HepG2 (cell line): Measurements from ENCODE around the gene ACOX3.
A peak's percentile ranks its signal among the peaks of the same experiment; 100 is the strongest.

Source experiments
- BRCA1 ChIP-seq: sonication (generic); formaldehyde crosslinking; IDR thresholded peaks from 2 replicates; pipeline ENCODE4 v1.4.0; 2020; ENCODE audit warnings: missing genetic modification reagents
- HNRNPLL ChIP-seq: fragments of 200-400 bp; formaldehyde crosslinking; IDR thresholded peaks from 2 replicates; pipeline ENCODE4 v1.6.1; 2017; ENCODE audit warnings: mild to moderate bottlenecking, low read depth, low read length; ENCODE audit not compliant: poor library complexity, severe bottlenecking
- KAT2B ChIP-seq: fragments of 150-350 bp; IDR thresholded peaks from 2 replicates; pipeline ENCODE4 v1.6.1; 2014; ENCODE audit warnings: low read depth, low read length, borderline replicate concordance
- MAZ ChIP-seq, 2 experiments: sonication (generic) in 1 of 2; formaldehyde crosslinking in 1 of 2; IDR thresholded peaks; 2 replicates each; pipeline versions ENCODE4 v1.5.0 to v1.6.1; 2012 to 2020; ENCODE audit warnings: low read depth in 2 of 2, mild to moderate bottlenecking in 2 of 2, borderline replicate concordance in 1 of 2, improper control_type of control experiment in 1 of 2, low read length in 1 of 2, missing genetic modification reagents in 1 of 2, moderate library complexity in 1 of 2
- NFIC ChIP-seq: IDR thresholded peaks from 2 replicates; pipeline ENCODE4 v1.6.1; 2012; ENCODE audit warnings: mild to moderate bottlenecking, low read length, inconsistent platforms
- POLR2AphosphoS5 ChIP-seq: IDR thresholded peaks from 2 replicates; pipeline ENCODE4 v1.6.1; 2012; ENCODE audit warnings: low read depth, low read length
- RFXAP ChIP-seq: sonication (generic); formaldehyde crosslinking; IDR thresholded peaks from 2 replicates; pipeline ENCODE4 v1.4.0; 2020; ENCODE audit warnings: missing genetic modification reagents, borderline replicate concordance
- TAF1 ChIP-seq: sonication (generic); formaldehyde crosslinking; IDR thresholded peaks from 2 replicates; pipeline ENCODE4 v1.4.0; 2020; ENCODE audit warnings: missing genetic modification reagents
- TEAD2 ChIP-seq: sonication (generic); formaldehyde crosslinking; IDR thresholded peaks from 2 replicates; pipeline ENCODE4 v1.9.0; 2021; ENCODE audit warnings: missing genetic modification reagents
- ZNF160 ChIP-seq: sonication (generic); formaldehyde crosslinking; IDR thresholded peaks from 2 replicates; pipeline ENCODE4 v1.8.0; 2022; ENCODE audit warnings: mild to moderate bottlenecking, inconsistent platforms, missing genetic modification reagents
- TF ChIP-seq, protein P1 (sequence below): sonication (generic); formaldehyde crosslinking; IDR thresholded peaks from 2 replicates; pipeline ENCODE4 v1.4.0; 2020; ENCODE audit warnings: missing genetic modification reagents

DNA sequence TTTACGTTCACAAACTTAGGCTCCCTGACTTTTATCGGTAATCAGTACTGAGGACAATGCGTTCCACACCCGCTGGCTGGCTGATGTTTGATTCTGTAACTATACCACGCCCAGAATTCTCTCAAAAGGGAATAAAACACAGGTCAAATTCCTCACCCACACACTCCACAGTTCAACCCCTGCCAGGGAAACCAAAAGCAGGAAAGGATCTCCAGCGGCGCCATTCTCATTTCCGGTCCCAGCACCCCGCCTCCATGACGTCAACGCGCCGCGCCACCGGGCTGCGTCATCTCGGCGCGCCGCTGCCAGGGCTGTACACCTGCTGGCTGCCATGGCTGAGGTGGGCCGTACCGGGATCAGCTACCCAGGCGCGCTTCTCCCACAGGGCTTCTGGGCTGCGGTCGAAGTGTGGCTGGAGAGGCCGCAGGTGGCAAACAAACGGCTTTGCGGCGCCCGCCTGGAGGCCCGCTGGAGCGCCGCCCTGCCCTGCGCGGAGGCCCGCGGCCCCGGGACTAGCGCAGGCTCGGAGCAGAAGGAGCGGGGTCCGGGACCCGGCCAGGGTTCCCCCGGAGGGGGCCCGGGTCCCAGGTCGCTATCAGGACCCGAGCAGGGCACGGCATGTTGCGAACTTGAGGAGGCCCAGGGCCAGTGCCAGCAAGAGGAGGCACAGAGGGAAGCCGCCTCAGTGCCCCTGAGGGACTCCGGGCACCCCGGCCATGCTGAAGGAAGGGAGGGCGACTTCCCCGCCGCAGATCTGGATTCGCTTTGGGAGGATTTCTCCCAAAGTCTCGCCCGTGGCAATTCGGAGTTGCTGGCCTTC, at the start of gene ACOX3, which contains the start of gene TRMT44:
- TF ChIP-seq RFXAP (CRISPR knock-in tag) (no peak), TAF1 (CRISPR knock-in tag) (peak; percentile 84), POLR2AphosphoS5 (peak; percentile 83), BRCA1 (CRISPR knock-in tag) (no peak), NFIC (no peak), ZNF160 (CRISPR knock-in tag) (0 out of 2 replicates have a peak, but pooled peaks have one; percentile 23), HNRNPLL (peak; percentile 47), KAT2B (no peak), TEAD2 (no peak), MAZ (IDR thresholded peaks at IDR 0.05; ENCODE audit: borderline replicate concordance, low read depth, low read length) (no peak), MAZ (CRISPR knock-in tag; IDR thresholded peaks at IDR 0.05; ENCODE audit: low read depth) (0 out of 2 replicates have a peak, but pooled peaks have one; percentile 47)
- TF ChIP-seq, protein P1, sequence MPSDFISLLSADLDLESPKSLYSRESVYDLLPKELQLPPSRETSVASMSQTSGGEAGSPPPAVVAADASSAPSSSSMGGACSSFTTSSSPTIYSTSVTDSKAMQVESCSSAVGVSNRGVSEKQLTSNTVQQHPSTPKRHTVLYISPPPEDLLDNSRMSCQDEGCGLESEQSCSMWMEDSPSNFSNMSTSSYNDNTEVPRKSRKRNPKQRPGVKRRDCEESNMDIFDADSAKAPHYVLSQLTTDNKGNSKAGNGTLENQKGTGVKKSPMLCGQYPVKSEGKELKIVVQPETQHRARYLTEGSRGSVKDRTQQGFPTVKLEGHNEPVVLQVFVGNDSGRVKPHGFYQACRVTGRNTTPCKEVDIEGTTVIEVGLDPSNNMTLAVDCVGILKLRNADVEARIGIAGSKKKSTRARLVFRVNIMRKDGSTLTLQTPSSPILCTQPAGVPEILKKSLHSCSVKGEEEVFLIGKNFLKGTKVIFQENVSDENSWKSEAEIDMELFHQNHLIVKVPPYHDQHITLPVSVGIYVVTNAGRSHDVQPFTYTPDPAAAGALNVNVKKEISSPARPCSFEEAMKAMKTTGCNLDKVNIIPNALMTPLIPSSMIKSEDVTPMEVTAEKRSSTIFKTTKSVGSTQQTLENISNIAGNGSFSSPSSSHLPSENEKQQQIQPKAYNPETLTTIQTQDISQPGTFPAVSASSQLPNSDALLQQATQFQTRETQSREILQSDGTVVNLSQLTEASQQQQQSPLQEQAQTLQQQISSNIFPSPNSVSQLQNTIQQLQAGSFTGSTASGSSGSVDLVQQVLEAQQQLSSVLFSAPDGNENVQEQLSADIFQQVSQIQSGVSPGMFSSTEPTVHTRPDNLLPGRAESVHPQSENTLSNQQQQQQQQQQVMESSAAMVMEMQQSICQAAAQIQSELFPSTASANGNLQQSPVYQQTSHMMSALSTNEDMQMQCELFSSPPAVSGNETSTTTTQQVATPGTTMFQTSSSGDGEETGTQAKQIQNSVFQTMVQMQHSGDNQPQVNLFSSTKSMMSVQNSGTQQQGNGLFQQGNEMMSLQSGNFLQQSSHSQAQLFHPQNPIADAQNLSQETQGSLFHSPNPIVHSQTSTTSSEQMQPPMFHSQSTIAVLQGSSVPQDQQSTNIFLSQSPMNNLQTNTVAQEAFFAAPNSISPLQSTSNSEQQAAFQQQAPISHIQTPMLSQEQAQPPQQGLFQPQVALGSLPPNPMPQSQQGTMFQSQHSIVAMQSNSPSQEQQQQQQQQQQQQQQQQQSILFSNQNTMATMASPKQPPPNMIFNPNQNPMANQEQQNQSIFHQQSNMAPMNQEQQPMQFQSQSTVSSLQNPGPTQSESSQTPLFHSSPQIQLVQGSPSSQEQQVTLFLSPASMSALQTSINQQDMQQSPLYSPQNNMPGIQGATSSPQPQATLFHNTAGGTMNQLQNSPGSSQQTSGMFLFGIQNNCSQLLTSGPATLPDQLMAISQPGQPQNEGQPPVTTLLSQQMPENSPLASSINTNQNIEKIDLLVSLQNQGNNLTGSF (CRISPR knock-in tag): no peak
